Endothelial cell of umbilical vein (primary cell): ENCODE measurements around the gene RPS6KA5.
"Not testable (repeated sequence)": the region's sequence is repeated elsewhere in the genome, so short reads cannot be mapped to it uniquely, and the experiment has no call there.

Source experiments
- EZH2 ChIP-seq: IDR thresholded peaks from 2 replicates; pipeline ENCODE4 v1.6.1; 2012; ENCODE audit warnings: borderline replicate concordance, low read depth, mild to moderate bottlenecking, moderate library complexity, low read length, inconsistent platforms; ENCODE audit not compliant: severe bottlenecking
- FOS ChIP-seq: IDR thresholded peaks from 2 replicates; pipeline ENCODE4 v1.6.1; 2011; ENCODE audit warnings: mild to moderate bottlenecking, low read length, moderate library complexity, borderline replicate concordance; ENCODE audit not compliant: insufficient read depth
- GATA2 ChIP-seq: IDR thresholded peaks from 2 replicates; pipeline ENCODE4 v1.7.0; 2011; ENCODE audit warnings: low read depth, mild to moderate bottlenecking, moderate library complexity, mixed read lengths, low read length; ENCODE audit not compliant: insufficient read length, insufficient read depth
- JUN ChIP-seq: IDR thresholded peaks from 2 replicates; pipeline ENCODE4 v1.6.1; 2011; ENCODE audit warnings: borderline replicate concordance, low read depth; ENCODE audit not compliant: insufficient read length, insufficient read depth
- MYC ChIP-seq: IDR thresholded peaks from one replicate; pipeline ENCODE4 v1.6.1; 2011; ENCODE audit warnings: mild to moderate bottlenecking, low read depth, low read length
- POLR2A ChIP-seq: IDR thresholded peaks from 2 replicates; pipeline ENCODE4 v1.6.1; 2012; ENCODE audit warnings: low read depth, mild to moderate bottlenecking, control low read depth, low read length
- POLR2AphosphoS5 ChIP-seq: IDR thresholded peaks from 2 replicates; pipeline ENCODE4 v1.6.1; 2012; ENCODE audit warnings: low read depth, mild to moderate bottlenecking, control low read depth, low read length, moderate library complexity; ENCODE audit not compliant: insufficient read depth
- TF ChIP-seq, protein P1 (sequence below), 2 donors: IDR thresholded peaks; 1 replicate in 1 of 2; 2 replicates in 1 of 2; pipeline ENCODE4 v1.5.1; 2011; ENCODE audit warnings: low read length in 2 of 2, mild to moderate bottlenecking in 2 of 2, moderate library complexity in 2 of 2, control low read depth in 1 of 2, inconsistent platforms in 1 of 2, low read depth in 1 of 2; ENCODE audit not compliant: insufficient read depth in 1 of 2; ENCODE audit errors: extremely low read depth in 1 of 2
- TF ChIP-seq, protein P2 (sequence below): IDR thresholded peaks from 2 replicates; pipeline ENCODE4 v1.6.1; 2011; ENCODE audit not compliant: insufficient read depth, insufficient read length

DNA sequence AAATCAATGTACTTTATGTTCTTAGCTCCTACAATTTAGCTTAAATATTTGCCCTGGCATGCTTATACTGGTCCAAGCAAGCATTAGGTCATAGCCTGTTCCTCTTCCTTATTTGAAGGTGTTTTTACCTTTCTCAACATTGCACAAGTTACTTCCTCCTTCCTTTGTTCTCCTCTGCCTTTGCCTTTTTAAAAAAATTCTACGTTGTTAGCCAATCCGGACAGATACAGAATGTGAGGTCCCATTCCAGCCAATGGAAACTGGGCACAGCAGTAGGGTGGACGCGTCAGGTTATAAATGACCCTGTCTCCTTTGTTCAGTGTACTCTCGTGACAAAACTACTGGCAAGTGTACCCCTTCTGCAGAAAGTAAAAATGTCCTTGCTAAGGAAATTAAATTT, 27.0 kb upstream of the RPS6KA5 start:
- TF ChIP-seq, protein P1, sequence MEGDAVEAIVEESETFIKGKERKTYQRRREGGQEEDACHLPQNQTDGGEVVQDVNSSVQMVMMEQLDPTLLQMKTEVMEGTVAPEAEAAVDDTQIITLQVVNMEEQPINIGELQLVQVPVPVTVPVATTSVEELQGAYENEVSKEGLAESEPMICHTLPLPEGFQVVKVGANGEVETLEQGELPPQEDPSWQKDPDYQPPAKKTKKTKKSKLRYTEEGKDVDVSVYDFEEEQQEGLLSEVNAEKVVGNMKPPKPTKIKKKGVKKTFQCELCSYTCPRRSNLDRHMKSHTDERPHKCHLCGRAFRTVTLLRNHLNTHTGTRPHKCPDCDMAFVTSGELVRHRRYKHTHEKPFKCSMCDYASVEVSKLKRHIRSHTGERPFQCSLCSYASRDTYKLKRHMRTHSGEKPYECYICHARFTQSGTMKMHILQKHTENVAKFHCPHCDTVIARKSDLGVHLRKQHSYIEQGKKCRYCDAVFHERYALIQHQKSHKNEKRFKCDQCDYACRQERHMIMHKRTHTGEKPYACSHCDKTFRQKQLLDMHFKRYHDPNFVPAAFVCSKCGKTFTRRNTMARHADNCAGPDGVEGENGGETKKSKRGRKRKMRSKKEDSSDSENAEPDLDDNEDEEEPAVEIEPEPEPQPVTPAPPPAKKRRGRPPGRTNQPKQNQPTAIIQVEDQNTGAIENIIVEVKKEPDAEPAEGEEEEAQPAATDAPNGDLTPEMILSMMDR (IDR thresholded peaks at IDR 0.05; ENCODE audit: extremely low read depth in 1 of 2, insufficient read depth in 1 of 2, low read depth in 1 of 2, low read length in 2 of 2) = not testable (repeated sequence)
- TF ChIP-seq POLR2A, JUN, POLR2AphosphoS5, EZH2, MYC, GATA2, FOS: not testable (repeated sequence)
- TF ChIP-seq, protein P2, sequence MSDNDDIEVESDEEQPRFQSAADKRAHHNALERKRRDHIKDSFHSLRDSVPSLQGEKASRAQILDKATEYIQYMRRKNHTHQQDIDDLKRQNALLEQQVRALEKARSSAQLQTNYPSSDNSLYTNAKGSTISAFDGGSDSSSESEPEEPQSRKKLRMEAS = not testable (repeated sequence)
